HEK293 (cell line): Measurements from ENCODE around the gene CFAP69.
A peak's percentile ranks its signal among the peaks of the same experiment; 100 is the strongest.

Experiments
- CTCF ChIA-PET: fragments of 350-600 bp; formaldehyde crosslinking; extraction: SDS; loops from one replicate; lab custom pipeline; 2021; ENCODE audit warnings: antibody characterized with exemption; lab: Yijun Ruan, JAX
- POLR2A ChIA-PET: fragments of 300-600 bp; formaldehyde crosslinking; extraction: SDS; loops from one replicate; lab custom pipeline; 2020; ENCODE audit warnings: antibody characterized with exemption, inconsistent platforms; lab: Yijun Ruan, JAX
- H3K27ac ChIP-seq: fragments of 200-500 bp; sonication (Bioruptor generic); 2 replicates; pipeline ENCODE4 v1.5.1; 2014; ENCODE audit warnings: low read depth, low read length, control low read depth, inconsistent platforms; ENCODE audit errors: extremely low read depth
- H3K36me3 ChIP-seq, 2 experiments: fragments of 200-500 bp in 1 of 2; sonication (Bioruptor generic) in 1 of 2; 1 replicate in 1 of 2; 2 replicates in 1 of 2; pipeline ENCODE4 v1.5.1; 2014 to 2017; ENCODE audit warnings: inconsistent platforms in 2 of 2, low read length in 2 of 2; ENCODE audit not compliant: control insufficient read depth in 2 of 2, insufficient read depth in 1 of 2
- H3K4me1 ChIP-seq: fragments of 200-500 bp; sonication (Bioruptor generic); 2 replicates; pipeline ENCODE4 v1.5.1; 2014; ENCODE audit warnings: mild to moderate bottlenecking, low read length, inconsistent platforms; ENCODE audit not compliant: control insufficient read depth, insufficient read depth
- H3K4me3 ChIP-seq: 2 replicates; pipeline ENCODE4 v1.5.1; 2011; ENCODE audit warnings: low read depth, mild to moderate bottlenecking, control low read depth, low read length, moderate library complexity
- H3K9me3 ChIP-seq: fragments of 200-500 bp; sonication (Bioruptor generic); 2 replicates; pipeline ENCODE4 v1.5.1; 2014; ENCODE audit warnings: low read depth, low read length, inconsistent platforms; ENCODE audit not compliant: control insufficient read depth, insufficient read depth
- AEBP2 ChIP-seq: fragments of 450-650 bp; formaldehyde crosslinking; IDR thresholded peaks from 2 replicates; pipeline ENCODE4 v1.5.1; 2016; ENCODE audit warnings: missing biosample characterization, missing genetic modification characterization, borderline replicate concordance
- KLF8 ChIP-seq: fragments of 450-650 bp; formaldehyde crosslinking; IDR thresholded peaks from 2 replicates; pipeline ENCODE4 v1.5.1; 2016; ENCODE audit warnings: missing biosample characterization, missing genetic modification characterization
- WT1 ChIP-seq: fragments of 450-650 bp; formaldehyde crosslinking; IDR thresholded peaks from 2 replicates; pipeline ENCODE4 v1.5.1; 2016; ENCODE audit warnings: missing biosample characterization, missing genetic modification characterization
- YY2 ChIP-seq: fragments of 450-650 bp; formaldehyde crosslinking; IDR thresholded peaks from 2 replicates; pipeline ENCODE4 v1.5.1; 2016; ENCODE audit warnings: missing biosample characterization, missing genetic modification characterization
- ZBTB11 ChIP-seq: fragments of 450-650 bp; formaldehyde crosslinking; conservative IDR thresholded peaks from 2 replicates; pipeline ENCODE4 v1.5.1; 2016; ENCODE audit warnings: low read depth, missing biosample characterization, missing genetic modification characterization
- ZBTB44 ChIP-seq: fragments of 450-650 bp; IDR thresholded peaks from 2 replicates; pipeline ENCODE4 v1.5.1; 2018; ENCODE audit warnings: missing biosample characterization, mild to moderate bottlenecking, missing genetic modification characterization
- ZNF148 ChIP-seq: fragments of 450-650 bp; formaldehyde crosslinking; IDR thresholded peaks from 2 replicates; pipeline ENCODE4 v1.5.0; 2017; ENCODE audit warnings: missing biosample characterization, missing genetic modification characterization, borderline replicate concordance
- ZNF169 ChIP-seq: fragments of 450-650 bp; formaldehyde crosslinking; IDR thresholded peaks from 2 replicates; pipeline ENCODE4 v1.5.1; 2016; ENCODE audit warnings: missing biosample characterization, missing genetic modification characterization
- ZNF175 ChIP-seq: fragments of 450-650 bp; formaldehyde crosslinking; IDR thresholded peaks from 2 replicates; pipeline ENCODE4 v1.5.1; 2016; ENCODE audit warnings: missing biosample characterization, missing genetic modification characterization
- ZNF221 ChIP-seq: fragments of 450-650 bp; formaldehyde crosslinking; IDR thresholded peaks from 2 replicates; pipeline ENCODE4 v1.5.1; 2017; ENCODE audit warnings: missing biosample characterization, missing genetic modification characterization, borderline replicate concordance
- ZNF26 ChIP-seq: fragments of 450-650 bp; formaldehyde crosslinking; IDR thresholded peaks from 2 replicates; pipeline ENCODE4 v1.5.1; 2016; ENCODE audit warnings: missing biosample characterization, missing genetic modification characterization
- ZNF266 ChIP-seq: fragments of 450-650 bp; formaldehyde crosslinking; IDR thresholded peaks from 2 replicates; pipeline ENCODE4 v1.5.1; 2016; ENCODE audit warnings: missing biosample characterization, missing genetic modification characterization, low read depth
- ZNF362 ChIP-seq: fragments of 450-650 bp; formaldehyde crosslinking; IDR thresholded peaks from 2 replicates; pipeline ENCODE4 v1.5.1; 2016; ENCODE audit warnings: missing biosample characterization, missing genetic modification characterization
- ZNF785 ChIP-seq: fragments of 450-650 bp; formaldehyde crosslinking; IDR thresholded peaks from 2 replicates; pipeline ENCODE4 v1.5.1; 2016; ENCODE audit warnings: missing biosample characterization, missing genetic modification characterization
- ZSCAN18 ChIP-seq: fragments of 450-650 bp; formaldehyde crosslinking; IDR thresholded peaks from 2 replicates; pipeline ENCODE4 v1.5.1; 2016; ENCODE audit warnings: missing biosample characterization, missing genetic modification characterization

CFAP69 gene

GRCh38 chr7:90209776-90210175, 35.2 kb upstream of the CFAP69 start (continued):
- TF ChIP-seq AEBP2 (tag by site-specific recombination) (no peak), ZNF169 (tag by site-specific recombination) (no peak), ZBTB11 (no peak)
- TF ChIP-seq, all 188 proteins: peak for 0

GRCh38 chr7:90210475-90210874, 34.5 kb upstream of the CFAP69 start:
- POLR2A ChIA-PET = no interaction called here
- Histone ChIP-seq H3K4me1 (peaks cover 30% of the 10 kb centered on the region), H3K36me3 (no peaks in the 10 kb centered on the region), H3K9me3 (no peaks in the 10 kb centered on the region), H3K4me3 (no peak overlapping the region), H3K27ac (no peak overlapping the region)
- CTCF ChIA-PET = interaction anchor here (1.9 kb wide), 1 partner anchor 56 kb away, joined by 12 read pairs; the partner anchor contains the start of gene STEAP1
- no peak for TF ChIP-seq ZNF785 (tag by site-specific recombination)

- ChIA-PET POLR2A (interaction anchor here (0.7 to 1.7 kb wide), 10 partner anchors 9 to 135 kb away, joined by 3 to 9 read pairs (median 4); partner anchors contain the start of genes GTPBP10 and STEAP1), CTCF (interaction anchor here (0.8 to 1.9 kb wide), 9 partner anchors 11 to 83 kb away, joined by 3 to 12 read pairs (median 6); partner anchors contain the start of gene STEAP1)
- H3K36me3 ChIP-seq = no peaks in the 10 kb centered on the region
- peak overlapping the region; percentile 88; the same call in 1 of the 2 replicates for H3K27ac ChIP-seq
- H3K4me3 ChIP-seq = no peak overlapping the region
- peaks cover 30% of the 10 kb centered on the region for H3K4me1 ChIP-seq
- H3K9me3 ChIP-seq = no peaks in the 10 kb centered on the region
- TF ChIP-seq WT1 (tag by site-specific recombination) (no peak), ZSCAN18 (tag by site-specific recombination) (no peak), ZNF148 (no peak), YY2 (tag by site-specific recombination) (no peak), ZNF266 (no peak), KLF8 (no peak), ZNF362 (tag by site-specific recombination) (no peak), ZBTB44 (no peak), ZNF175 (no peak), ZNF221 (tag by site-specific recombination) (no peak), ZNF26 (tag by site-specific recombination) (no peak)
Measured at GRCh38 chr7:90210981-90211380, 34.0 kb upstream of the CFAP69 start.
